Trophoblast cell (in vitro differentiated cells and primary cell): Measurements from ENCODE around the gene NME7.

ENCODE experiments used
- DNase-seq, 2 donors: peaks; one replicate each; pipeline ENCODE4 v3.0.0-alpha.2; 2016
- H2AFZ ChIP-seq: 2 replicates; pipeline ENCODE4 v1.6.1; 2013; ENCODE audit warnings: low read length, moderate library complexity, mild to moderate bottlenecking; ENCODE audit not compliant: insufficient read depth, poor library complexity
- H2AK5ac ChIP-seq: 2 replicates; pipeline ENCODE4 v1.6.1; 2013; ENCODE audit warnings: mild to moderate bottlenecking, low read length
- H2BK120ac ChIP-seq: 2 replicates; pipeline ENCODE4 v1.6.1; 2013; ENCODE audit warnings: low read length, mild to moderate bottlenecking, moderate library complexity; ENCODE audit not compliant: insufficient read depth, poor library complexity
- H2BK12ac ChIP-seq: 2 replicates; pipeline ENCODE4 v1.6.1; 2013; ENCODE audit warnings: mild to moderate bottlenecking, low read length, moderate library complexity
- H2BK5ac ChIP-seq: 2 replicates; pipeline ENCODE4 v1.6.1; 2013; ENCODE audit warnings: low read length, low read depth, moderate library complexity, mild to moderate bottlenecking; ENCODE audit not compliant: poor library complexity
- H3K14ac ChIP-seq: 2 replicates; pipeline ENCODE4 v1.6.1; 2013; ENCODE audit warnings: mild to moderate bottlenecking, low read length
- H3K18ac ChIP-seq: 2 replicates; pipeline ENCODE4 v1.6.1; 2013; ENCODE audit warnings: mild to moderate bottlenecking, low read length
- H3K23ac ChIP-seq: 2 replicates; pipeline ENCODE4 v1.6.1; 2013; ENCODE audit warnings: low read length
- H3K27ac ChIP-seq: 2 replicates; pipeline ENCODE4 v1.5.1; 2013; ENCODE audit warnings: low read depth, mild to moderate bottlenecking, inconsistent platforms, low read length, moderate library complexity
- H3K27me3 ChIP-seq: 2 replicates; pipeline ENCODE4 v1.6.1; 2013; ENCODE audit warnings: inconsistent platforms, mild to moderate bottlenecking, low read length, moderate library complexity; ENCODE audit not compliant: insufficient read depth
- H3K36me3 ChIP-seq, 2 experiments: 1 replicate in 1 of 2; 2 replicates in 1 of 2; pipeline ENCODE4 v1.6.1; 2013; ENCODE audit warnings: low read length in 2 of 2, mild to moderate bottlenecking in 2 of 2, moderate library complexity in 1 of 2; ENCODE audit not compliant: insufficient read depth in 2 of 2, control insufficient read depth in 1 of 2
- H3K4ac ChIP-seq: 2 replicates; pipeline ENCODE4 v1.6.1; 2013; ENCODE audit warnings: low read depth, mild to moderate bottlenecking, low read length, moderate library complexity
- H3K4me1 ChIP-seq, 2 experiments: 1 replicate in 1 of 2; 2 replicates in 1 of 2; pipeline ENCODE4 v1.6.1; 2013; ENCODE audit warnings: low read length in 2 of 2, mild to moderate bottlenecking in 2 of 2, moderate library complexity in 1 of 2; ENCODE audit not compliant: insufficient read depth in 2 of 2, control insufficient read depth in 1 of 2
- H3K4me2 ChIP-seq: 2 replicates; pipeline ENCODE4 v1.6.1; 2013; ENCODE audit warnings: inconsistent platforms, mild to moderate bottlenecking, low read length, moderate library complexity
- H3K4me3 ChIP-seq: 2 replicates; pipeline ENCODE4 v1.5.1; 2013; ENCODE audit warnings: mild to moderate bottlenecking, low read depth, low read length, inconsistent platforms
- H3K79me1 ChIP-seq: one replicate; pipeline ENCODE4 v1.6.1; 2013; ENCODE audit warnings: low read length
- H3K79me2 ChIP-seq: 2 replicates; pipeline ENCODE4 v1.6.1; 2013; ENCODE audit warnings: low read length, mild to moderate bottlenecking; ENCODE audit not compliant: control insufficient read depth, insufficient read depth, poor library complexity
- H3K9ac ChIP-seq: 2 replicates; pipeline ENCODE4 v1.6.1; 2013; ENCODE audit warnings: mild to moderate bottlenecking, low read length
- H3K9me3 ChIP-seq: 2 replicates; pipeline ENCODE4 v1.6.1; 2013; ENCODE audit warnings: low read depth, mild to moderate bottlenecking, control low read depth, inconsistent platforms, low read length; ENCODE audit not compliant: insufficient read depth
- H4K12ac ChIP-seq: 2 replicates; pipeline ENCODE4 v1.6.1; 2013; ENCODE audit warnings: low read depth, mild to moderate bottlenecking, low read length, moderate library complexity
- H4K8ac ChIP-seq: 2 replicates; pipeline ENCODE4 v1.6.1; 2013; ENCODE audit warnings: low read depth, mild to moderate bottlenecking, low read length, moderate library complexity
- H4K91ac ChIP-seq: one replicate; pipeline ENCODE4 v1.6.1; 2013; ENCODE audit warnings: low read depth, mild to moderate bottlenecking, low read length, moderate library complexity
- WGBS: extraction: QIAGEN DNeasy Blood & Tissue Kit; methylation state at CpG from one replicate; pipeline ENCODE4 v1.1.7; 2013; ENCODE audit warnings: missing lambda C conversion rate; ENCODE audit not compliant: insufficient read length, insufficient coverage; ENCODE audit errors: extremely low coverage; 5-methylcytosine and 5-hydroxymethylcytosine counted together

The NME7 gene

DNA sequence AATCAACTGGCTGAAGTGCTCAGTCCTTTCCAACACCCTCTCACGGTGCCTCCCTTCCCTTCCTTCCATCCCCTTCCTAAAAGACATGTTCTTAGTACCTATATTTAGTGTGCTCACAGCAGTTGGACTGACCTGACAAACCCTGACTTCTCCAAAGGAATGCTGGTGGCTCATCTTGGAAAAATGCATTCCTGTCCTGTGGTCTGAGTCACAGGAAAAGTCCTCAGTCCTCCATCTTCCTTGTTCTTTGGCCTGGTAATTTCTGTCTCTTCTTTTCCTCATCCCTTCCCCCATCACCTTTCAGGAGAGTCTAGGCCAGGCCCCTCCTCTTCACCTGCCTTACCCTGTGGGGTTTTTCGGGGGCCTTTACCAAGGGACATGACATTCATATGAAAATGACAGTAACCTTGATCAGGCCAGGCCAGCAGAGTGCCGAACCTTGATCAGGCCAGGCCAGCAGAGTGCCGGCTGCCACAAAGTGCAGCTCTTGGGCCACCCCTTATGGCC lies 253.9 kb downstream of the NME7 start:
- H3K18ac ChIP-seq = peak overlapping the region; percentile 80
- H3K14ac ChIP-seq = peak overlapping the region; percentile 68
- no peak overlapping the region for H3K9ac ChIP-seq
- no CpG with 5 or more reads among the region's 4 CpGs for WGBS
- no peak overlapping the region for H3K4me2 ChIP-seq
- no peak overlapping the region for H4K12ac ChIP-seq
- peak overlapping the region; percentile 78 for H2BK120ac ChIP-seq
- H3K4me3 ChIP-seq = no peak overlapping the region
- H2AK5ac ChIP-seq = no peak overlapping the region
- peak overlapping the region; percentile 83 for H2BK5ac ChIP-seq
- peaks cover 8% of the 10 kb centered on the region for H3K79me2 ChIP-seq
- H3K9me3 ChIP-seq = no peaks in the 10 kb centered on the region
- no peak overlapping the region for H3K23ac ChIP-seq
- DNase-seq = peak; percentile 85 to 92
- H3K4ac ChIP-seq = peak overlapping the region; percentile 60
- peak overlapping the region; percentile 64 for H4K8ac ChIP-seq
- H3K79me1 ChIP-seq = peaks cover 17% of the 10 kb centered on the region
- H2AFZ ChIP-seq = peak overlapping the region; percentile 17
- peak overlapping the region; percentile 74 for H2BK12ac ChIP-seq
- peaks cover 25 to 32% of the 10 kb centered on the region in 2 experiments for H3K4me1 ChIP-seq
- peaks cover 27 to 39% of the 10 kb centered on the region in 2 experiments for H3K36me3 ChIP-seq
- H4K91ac ChIP-seq = peak overlapping the region; percentile 86
- H3K27ac ChIP-seq = peak overlapping the region; percentile 59
- H3K27me3 ChIP-seq = no peaks in the 10 kb centered on the region

DNA sequence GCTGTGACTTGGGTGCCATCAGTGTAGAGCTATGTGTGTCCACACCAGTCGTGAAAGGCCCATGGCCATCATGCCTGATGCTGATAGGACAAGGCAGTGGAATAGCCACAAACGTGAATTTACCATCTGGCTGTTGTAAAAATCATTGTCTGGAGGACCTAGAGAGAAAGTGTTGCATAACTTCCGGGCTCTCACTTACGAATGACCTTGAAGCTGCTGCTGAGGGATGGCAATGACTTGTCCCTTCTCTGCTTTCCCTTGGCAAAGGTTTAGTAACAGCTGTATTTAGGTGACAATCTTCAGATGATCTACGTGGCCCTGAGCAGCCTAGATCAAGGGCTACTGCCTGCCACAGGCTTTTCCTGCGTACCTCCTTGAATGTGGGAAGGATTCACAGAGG lies 255.4 kb downstream of the NME7 start:
- H3K27ac ChIP-seq = peak overlapping the region; percentile 6
- H2AFZ ChIP-seq = no peak overlapping the region
- H2BK120ac ChIP-seq = peak overlapping the region; percentile 46
- H4K8ac ChIP-seq = peak overlapping the region; percentile 3
- no peaks in the 10 kb centered on the region for H3K9me3 ChIP-seq
- no peak for DNase-seq
- H3K36me3 ChIP-seq = peaks cover 25 to 35% of the 10 kb centered on the region in 2 experiments
- H4K12ac ChIP-seq = no peak overlapping the region
- H3K14ac ChIP-seq = peak overlapping the region; percentile 16
- no peak overlapping the region for H3K23ac ChIP-seq
- no CpG with 5 or more reads among the region's 6 CpGs for WGBS
- no peak overlapping the region for H3K4me3 ChIP-seq
- peaks cover 25% of the 10 kb centered on the region for H3K79me1 ChIP-seq
- peak overlapping the region; percentile 44 for H2BK5ac ChIP-seq
- no peaks in the 10 kb centered on the region for H3K27me3 ChIP-seq
- H3K79me2 ChIP-seq = peaks cover 17% of the 10 kb centered on the region
- H2AK5ac ChIP-seq = peak overlapping the region; percentile 52
- H4K91ac ChIP-seq = peak overlapping the region; percentile 7
- H3K4ac ChIP-seq = no peak overlapping the region
- H3K4me1 ChIP-seq = peaks cover 22 to 35% of the 10 kb centered on the region in 2 experiments
- peak overlapping the region; percentile 69 for H2BK12ac ChIP-seq
- peak overlapping the region; percentile 76 for H3K18ac ChIP-seq
- no peak overlapping the region for H3K9ac ChIP-seq
- H3K4me2 ChIP-seq = no peak overlapping the region

DNA sequence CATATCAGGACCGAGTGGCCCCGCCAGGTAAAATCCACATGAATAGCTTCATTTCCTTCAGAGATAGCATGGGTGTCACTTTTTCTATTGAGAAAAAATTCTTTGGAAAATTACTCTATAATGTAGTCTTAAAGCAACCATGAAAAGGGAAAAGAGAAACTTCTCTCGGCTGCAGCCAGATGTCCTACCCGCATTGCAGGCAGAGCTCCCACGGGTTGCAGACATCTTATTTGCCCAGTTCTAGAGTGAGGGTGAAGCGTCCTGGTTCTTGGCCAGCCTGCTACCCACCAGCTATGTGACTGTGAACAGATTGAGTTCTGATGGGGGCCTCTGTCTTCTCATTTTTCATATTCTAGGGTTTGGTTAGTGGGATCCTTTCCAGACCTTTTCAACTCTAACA lies 256.1 kb downstream of the NME7 start:
- H3K4me3 ChIP-seq = no peak overlapping the region
- no CpG with 5 or more reads among the region's 6 CpGs for WGBS
- H3K4ac ChIP-seq = peak overlapping the region; percentile 60
- no peaks in the 10 kb centered on the region for H3K27me3 ChIP-seq
- H3K9me3 ChIP-seq = no peaks in the 10 kb centered on the region
- no peak overlapping the region for H3K14ac ChIP-seq
- H3K79me2 ChIP-seq = peaks cover 25% of the 10 kb centered on the region
- H2BK12ac ChIP-seq = no peak overlapping the region
- H2AK5ac ChIP-seq = no peak overlapping the region
- H4K12ac ChIP-seq = no peak overlapping the region
- H3K79me1 ChIP-seq = peaks cover 32% of the 10 kb centered on the region
- H4K91ac ChIP-seq = no peak overlapping the region
- H3K4me2 ChIP-seq = no peak overlapping the region
- H3K9ac ChIP-seq = no peak overlapping the region
- no peak overlapping the region for H2BK5ac ChIP-seq
- H2AFZ ChIP-seq = no peak overlapping the region
- H3K23ac ChIP-seq = no peak overlapping the region
- H3K4me1 ChIP-seq = peaks cover 22 to 35% of the 10 kb centered on the region in 2 experiments
- H2BK120ac ChIP-seq = no peak overlapping the region
- no peak overlapping the region for H4K8ac ChIP-seq
- peaks cover 24 to 31% of the 10 kb centered on the region in 2 experiments for H3K36me3 ChIP-seq
- DNase-seq = no peak
- peak overlapping the region; percentile 58 for H3K27ac ChIP-seq
- peak overlapping the region; percentile 75 for H3K18ac ChIP-seq

- H4K12ac ChIP-seq = no peak overlapping the region
These were observed 256.7 kb downstream of the NME7 start for GRCh38 chr1:169110689-169111447.

More at GRCh38 chr1:169110689-169111447, 256.7 kb downstream of the NME7 start:
- WGBS = no CpG with 5 or more reads among the region's 7 CpGs
- Histone ChIP-seq H2BK5ac (no peak overlapping the region), H2AK5ac (peak overlapping the region; percentile 86), H3K27ac (no peak overlapping the region), H2BK120ac (no peak overlapping the region), H3K9me3 (no peaks in the 10 kb centered on the region), H4K8ac (no peak overlapping the region), H2AFZ (no peak overlapping the region), H3K9ac (no peak overlapping the region), H3K4me2 (peak overlapping the region; percentile 74), H3K18ac (no peak overlapping the region), H3K23ac (no peak overlapping the region), H4K91ac (peak overlapping the region; percentile 61), H3K36me3 (peaks cover 18 to 27% of the 10 kb centered on the region in 2 experiments), H2BK12ac (no peak overlapping the region), H3K4ac (peak overlapping the region; percentile 89), H3K4me1 (peaks cover 18 to 31% of the 10 kb centered on the region in 2 experiments), H3K27me3 (no peaks in the 10 kb centered on the region), H3K4me3 (no peak overlapping the region), H3K14ac (no peak overlapping the region), H3K79me1 (peaks cover 34% of the 10 kb centered on the region), H3K79me2 (peaks cover 25% of the 10 kb centered on the region)
- peak in 1 of 2 donors; percentile 17 for DNase-seq
